ENCODE results near the gene DNAI1.

- TF ChIP-seq SIN3A (IDR thresholded peaks at IDR 0.05; ENCODE audit: borderline replicate concordance, insufficient read depth, low read length) (no peak), POLR2AphosphoS5 (IDR thresholded peaks at IDR 0.05; ENCODE audit: low read depth, low read length) (no peak), FOXP2 (optimal IDR thresholded peaks at IDR 0.05; ENCODE audit: borderline replicate concordance, extremely low read depth, extremely low read length, insufficient read depth) (no peak)
Measured at GRCh38 chr9:34560599-34561214, 102.1 kb downstream of the DNAI1 start.

Measured in PFSK-1 (cell line).